ENCODE results near the gene SPNS1.
A peak's percentile ranks its signal among the peaks of the same experiment; 100 is the strongest.

SPNS1 gene

GRCh38 chr16:29028457-29029167 is 54.0 kb downstream of the SPNS1 start:
- no peak for DNase-seq (ENCODE audit: low read depth in 2 of 2)

GRCh38 chr16:29029168-29029994 is 54.8 kb downstream of the SPNS1 start:
- peak; percentile 48 to 49 for DNase-seq (ENCODE audit: low read depth in 2 of 2)

GRCh38 chr16:29030086-29030840 is 55.7 kb downstream of the SPNS1 start:
- no peak for DNase-seq (ENCODE audit: low read depth in 2 of 2)
